NCI-H1417 treated with DMSO at 0.1 percent for 48 hours (cell line): ENCODE results near the gene COL23A1.

Experiments used
- DNase-seq: peaks from one replicate; lab custom pipeline; 2025; lab: John Stamatoyannopoulos, UW

The COL23A1 gene

DNA sequence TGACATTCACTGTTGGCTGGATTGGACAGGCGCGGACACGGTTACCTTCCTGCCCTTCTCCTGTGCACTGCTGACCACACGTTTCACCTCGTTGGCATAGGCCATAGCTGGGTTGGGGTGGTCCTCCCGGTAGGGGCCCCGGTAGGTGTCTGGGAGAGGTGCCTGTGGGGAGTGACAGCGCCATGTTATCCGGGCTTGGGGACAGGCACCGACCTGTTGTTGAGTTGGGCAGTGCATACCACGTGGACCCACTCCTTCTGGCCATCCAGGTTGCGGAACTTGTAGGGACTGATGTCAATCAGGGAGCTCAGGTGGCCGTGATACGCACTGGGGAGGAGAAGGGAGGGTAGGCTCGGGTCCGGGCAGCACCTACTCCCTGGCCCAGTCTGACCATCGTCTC is 365.8 kb downstream of the COL23A1 start:
- no peak for DNase-seq

DNA sequence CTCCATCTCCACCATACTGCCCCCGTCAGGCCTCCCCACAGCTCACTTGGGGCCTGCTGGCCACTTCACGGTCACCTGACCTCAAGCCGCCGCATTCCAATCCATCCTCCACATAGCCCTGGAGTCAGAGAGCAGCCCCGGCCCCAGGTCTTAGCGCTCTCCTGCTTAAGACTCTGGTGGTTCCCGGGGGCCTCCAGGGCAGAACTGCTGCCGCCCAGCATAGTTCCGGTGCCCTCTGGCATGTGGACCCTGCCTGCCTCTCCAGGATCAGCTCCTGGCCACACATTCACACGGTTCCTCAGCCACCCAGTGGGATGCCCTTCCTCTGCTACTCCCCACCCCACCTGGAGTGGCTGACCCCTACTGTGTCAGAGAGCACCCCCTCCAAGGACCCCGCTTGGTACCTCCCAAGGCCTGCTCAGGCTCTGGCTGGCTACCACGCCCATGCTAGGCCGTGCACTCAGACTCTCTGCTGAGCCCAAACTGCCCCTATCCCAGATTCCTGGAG is 366.3 kb downstream of the COL23A1 start:
- DNase-seq, result no peak

DNA sequence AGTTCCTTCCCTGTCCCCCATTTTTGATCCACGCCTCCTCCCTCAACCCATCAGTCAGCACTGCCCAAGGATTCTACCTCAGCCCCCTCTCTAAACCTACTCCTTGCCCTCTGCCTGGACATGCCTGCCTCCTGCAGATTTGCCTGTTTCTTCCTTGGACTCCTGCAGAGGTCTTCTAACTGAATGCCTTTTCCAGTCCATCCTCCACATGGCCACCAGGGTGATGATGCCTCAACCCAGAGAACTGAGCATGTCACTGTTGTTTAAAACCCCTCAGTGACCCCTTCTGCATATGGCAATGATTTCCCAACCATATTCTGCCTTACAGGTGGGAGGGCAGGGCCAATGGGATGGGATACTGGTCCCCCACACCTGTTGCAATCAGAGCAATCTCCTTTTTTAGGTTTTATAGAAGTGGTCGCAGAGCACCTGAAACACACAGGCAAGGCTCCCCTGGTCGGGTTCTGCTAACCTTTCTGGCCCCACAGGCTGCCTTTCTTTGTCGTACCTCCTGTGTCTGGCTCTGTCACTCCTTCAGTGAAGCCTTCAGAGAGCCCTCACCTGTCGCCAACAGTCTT is 366.9 kb downstream of the COL23A1 start:
- DNase-seq, result no peak

DNA sequence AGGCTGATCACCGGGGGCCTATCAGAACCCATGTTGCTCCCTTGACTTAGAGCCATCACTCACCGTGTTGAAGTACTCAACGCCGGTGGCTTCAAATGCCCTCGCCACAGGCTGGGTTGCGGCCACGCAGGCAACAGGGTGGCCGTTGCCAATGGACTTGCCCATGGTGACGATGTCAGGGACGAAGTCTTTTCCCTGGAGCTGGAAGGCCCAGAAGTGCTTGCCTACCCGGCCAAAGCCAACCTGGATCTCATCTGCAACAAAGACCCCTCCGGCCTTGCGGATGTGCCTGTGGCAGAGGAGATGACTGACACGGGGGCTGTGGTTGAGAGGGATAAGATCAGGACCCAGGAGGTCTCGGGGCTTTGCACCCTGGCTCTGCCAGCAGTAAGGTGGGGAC is 367.9 kb downstream of the COL23A1 start:
- no peak for DNase-seq

DNA sequence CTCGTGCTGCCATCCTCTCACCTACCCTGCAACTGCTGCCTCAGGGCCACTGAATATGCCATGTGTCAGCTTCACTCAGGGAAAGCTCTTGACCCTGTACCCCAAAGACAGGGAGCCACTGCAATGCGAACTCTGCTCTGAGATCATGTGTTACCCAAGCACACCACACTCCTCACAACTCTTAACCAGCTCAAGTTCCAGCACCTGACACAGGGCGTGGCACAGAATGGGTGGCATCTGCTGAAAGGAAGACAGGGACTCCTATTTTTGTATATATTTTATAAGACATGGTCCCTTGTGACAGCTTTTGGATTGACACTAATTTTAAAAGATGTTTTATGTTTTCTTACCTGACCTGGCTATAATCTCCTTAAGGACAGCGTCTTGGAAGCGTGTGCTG is 368.3 kb downstream of the COL23A1 start:
- no peak for DNase-seq

DNA sequence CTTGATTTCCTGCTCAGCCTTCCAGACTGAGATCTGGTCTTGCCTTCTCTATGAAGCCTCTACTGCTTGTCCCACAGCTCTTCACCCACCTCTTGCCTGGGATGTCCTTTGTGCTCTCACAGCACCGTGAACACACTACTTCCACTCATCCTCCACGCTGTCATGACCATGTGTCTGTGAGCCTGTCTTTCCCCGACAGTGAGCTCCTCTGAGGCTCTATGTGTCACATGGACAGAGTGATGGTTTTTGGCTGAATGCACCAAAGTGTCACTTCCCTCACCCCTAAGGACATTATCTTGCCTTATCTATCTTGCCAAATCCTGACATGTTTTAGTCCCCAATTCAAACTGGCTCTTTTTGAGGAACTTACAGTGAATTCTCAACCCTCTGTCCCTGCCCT is 368.9 kb downstream of the COL23A1 start:
- DNase-seq, result no peak

DNA sequence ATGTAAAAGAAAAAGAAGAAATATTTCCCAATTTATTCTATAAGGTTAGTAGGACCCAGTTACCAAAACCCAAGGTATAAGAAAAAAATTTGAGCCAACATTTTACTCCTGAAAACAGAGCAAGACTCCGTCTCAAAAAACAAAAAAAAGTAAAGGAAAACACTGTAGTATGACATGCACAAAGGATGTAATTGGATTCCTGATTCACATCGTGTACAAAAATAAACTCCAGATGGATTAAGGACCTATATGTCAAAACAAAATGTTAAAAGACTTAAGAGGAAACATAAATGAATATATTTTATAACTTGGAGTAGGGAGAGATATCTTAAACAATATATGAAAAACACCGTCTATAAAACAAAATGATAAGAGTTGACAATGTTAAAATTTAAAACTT is 371.4 kb downstream of the COL23A1 start:
- DNase-seq, result no peak

DNA sequence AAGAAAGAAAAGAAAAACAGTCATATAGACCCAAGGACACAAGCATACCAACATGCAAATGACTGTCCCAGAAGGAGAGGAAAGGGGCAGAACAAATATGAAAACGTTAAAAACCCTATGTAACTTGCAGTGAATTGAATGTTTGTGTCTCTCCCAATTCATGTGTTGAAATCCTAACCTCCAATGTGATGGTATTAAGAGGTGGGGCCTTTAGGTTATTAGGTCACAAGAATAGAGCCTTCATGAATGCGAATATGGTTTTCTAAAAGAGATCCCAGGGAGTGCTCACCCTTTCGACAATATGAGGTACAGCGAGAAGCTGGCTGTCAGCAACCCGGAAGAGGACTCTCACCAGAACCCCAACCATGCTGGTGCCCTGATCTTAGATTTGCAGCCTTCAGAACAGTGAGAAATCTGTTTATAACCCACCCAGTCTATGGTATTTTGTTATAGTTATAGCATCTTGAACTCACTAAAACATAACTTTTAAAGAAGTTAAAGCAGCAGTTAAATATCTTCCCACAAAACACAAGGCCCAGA is 371.9 kb downstream of the COL23A1 start:
- no peak for DNase-seq

DNA sequence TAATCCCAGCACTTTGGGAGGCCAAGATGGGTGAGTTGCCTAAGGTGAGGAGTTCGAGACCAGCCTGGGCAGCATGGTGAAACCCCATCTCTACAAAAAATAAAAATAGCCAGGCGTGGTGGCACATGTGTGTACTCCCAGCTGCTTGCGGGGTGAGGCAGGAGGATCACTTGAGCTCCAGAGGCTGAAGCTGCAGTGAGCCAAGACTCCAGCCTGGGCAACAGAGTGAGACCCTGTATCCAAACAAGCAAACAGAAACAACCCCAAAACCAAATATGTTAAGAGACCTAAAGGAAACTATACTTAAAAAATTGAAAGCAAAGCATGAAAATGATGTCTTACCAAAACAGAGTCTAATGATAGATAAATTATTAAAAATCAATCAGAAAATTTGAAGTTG is 373.4 kb downstream of the COL23A1 start:
- DNase-seq, result no peak

DNA sequence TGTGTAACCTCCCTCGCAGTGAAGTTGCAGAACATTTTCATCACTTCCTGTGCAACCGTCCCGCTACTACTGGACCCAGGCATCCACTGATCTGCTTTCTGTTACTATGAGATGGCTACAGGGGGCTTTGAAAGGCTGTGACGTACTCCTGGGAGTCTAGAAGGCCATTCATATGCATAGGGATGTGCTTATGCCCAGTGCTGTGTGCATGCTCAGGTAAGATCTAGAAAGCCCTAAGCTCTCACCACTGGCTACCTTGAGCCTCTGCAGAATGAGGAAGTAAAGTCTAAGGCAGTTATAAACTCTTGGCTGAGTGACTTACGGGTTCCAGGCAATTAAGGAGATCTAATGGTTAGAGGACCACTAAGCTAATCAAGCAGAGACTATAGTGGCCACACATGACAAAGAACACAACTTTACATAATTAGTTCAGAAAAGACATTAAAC is 374.1 kb downstream of the COL23A1 start:
- DNase-seq, result no peak

DNA sequence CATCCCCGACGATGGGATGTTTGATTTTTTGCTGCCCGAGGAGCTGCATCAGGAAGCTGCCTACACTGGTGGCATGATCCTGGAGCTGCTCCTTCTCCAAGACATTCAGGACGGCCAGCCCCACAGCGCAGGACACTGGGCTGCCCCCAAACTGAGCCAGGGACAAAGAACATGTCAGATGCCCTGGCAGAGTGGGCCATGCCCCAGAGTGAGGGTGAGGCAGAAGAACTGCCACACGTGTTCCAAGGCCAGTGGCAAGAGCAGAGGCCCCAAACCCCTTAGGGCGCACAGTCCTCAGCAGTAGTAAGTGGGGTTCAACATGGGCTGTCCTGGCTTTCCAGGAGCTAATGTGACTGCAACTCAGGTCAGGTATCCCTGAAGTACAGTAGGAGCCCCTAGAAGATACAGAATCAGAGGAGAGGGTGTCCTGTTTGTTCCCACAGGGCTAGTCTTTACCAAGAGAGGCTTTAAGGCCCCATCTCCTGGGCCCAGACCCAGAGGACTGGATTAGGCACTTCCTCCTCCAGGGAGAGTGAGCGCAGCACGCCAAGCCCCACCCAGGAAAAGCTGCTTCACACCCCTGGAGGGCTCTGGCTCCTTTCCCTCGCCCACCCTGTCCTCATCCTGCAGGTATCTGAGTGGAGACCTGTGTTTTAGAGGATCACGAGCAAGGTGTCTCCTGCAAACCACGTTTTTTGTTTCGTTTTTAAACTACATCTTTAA is 374.8 kb downstream of the COL23A1 start:
- no peak for DNase-seq

DNA sequence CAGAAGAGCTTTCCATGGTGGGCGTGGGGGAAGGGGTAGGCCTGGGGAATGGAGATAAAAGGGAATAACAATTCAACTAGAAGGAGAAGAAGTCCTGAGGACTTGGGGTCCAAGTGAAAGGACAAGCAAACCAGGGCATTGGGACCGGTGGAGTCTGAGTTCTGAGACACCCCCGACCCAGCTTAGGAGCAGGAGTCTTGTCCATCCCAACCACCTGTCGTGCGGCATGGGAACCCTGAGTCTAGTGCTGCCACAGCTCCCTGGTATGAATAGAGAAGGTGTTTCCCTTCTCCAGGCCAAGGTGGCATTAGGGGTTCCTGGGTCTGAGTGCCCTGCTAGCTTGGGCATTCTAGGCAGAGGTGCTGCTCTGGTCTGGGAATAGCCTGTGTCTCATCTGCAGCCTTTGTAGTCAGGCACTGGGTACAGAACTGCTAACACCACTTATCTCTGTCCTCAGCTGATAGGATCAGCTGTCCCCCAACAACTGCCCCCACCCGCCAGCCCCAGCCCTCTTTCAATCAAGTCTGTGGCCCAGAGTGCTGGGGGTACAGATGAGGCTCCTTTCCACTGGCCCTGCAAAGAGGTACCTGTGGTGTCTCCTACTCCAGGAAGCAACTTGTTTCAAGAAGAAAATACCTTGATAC is 375.9 kb downstream of the COL23A1 start:
- no peak for DNase-seq

DNA sequence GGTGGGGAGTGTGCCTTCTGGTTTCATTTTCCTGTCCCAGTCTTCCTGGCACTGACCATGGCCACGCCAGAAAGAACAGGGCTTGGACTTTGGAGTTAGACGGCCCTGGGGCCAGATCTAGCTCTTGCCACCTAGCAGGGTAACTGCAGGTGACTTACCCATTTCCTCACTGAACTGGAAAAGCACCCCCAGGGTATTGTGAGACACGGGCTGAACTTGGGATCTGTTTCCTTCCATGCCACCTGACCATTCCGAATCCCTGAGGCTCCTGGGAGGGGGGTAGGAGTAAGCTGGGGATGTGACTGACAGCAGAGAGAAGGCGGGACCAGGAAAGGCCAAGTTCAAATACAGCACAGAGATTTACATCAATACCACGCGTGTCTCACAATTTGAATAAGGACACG is 376.4 kb downstream of the COL23A1 start:
- no peak for DNase-seq

DNA sequence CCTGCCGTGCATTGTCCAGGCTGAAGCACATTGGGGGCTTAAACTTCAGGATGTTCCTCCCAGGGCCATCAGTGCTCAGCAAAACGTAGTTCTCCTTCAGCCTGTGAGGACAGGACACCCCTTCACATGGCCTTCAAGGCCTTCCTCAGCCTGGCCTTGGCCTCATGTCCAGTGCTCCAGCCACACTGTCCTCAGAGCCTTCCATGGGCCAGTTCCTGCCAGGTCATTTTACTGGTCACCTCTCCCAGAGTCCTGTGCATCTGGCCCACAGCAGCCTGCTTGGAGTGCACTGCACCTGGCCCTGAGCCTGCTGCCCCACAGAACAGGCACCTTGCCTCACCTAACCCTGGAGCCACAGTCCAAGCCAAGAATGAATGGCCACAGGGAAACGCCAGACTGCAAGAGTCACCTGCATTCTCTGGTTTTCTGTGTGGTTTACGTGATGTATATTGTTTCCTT is 377.2 kb downstream of the COL23A1 start:
- DNase-seq, result no peak

DNA sequence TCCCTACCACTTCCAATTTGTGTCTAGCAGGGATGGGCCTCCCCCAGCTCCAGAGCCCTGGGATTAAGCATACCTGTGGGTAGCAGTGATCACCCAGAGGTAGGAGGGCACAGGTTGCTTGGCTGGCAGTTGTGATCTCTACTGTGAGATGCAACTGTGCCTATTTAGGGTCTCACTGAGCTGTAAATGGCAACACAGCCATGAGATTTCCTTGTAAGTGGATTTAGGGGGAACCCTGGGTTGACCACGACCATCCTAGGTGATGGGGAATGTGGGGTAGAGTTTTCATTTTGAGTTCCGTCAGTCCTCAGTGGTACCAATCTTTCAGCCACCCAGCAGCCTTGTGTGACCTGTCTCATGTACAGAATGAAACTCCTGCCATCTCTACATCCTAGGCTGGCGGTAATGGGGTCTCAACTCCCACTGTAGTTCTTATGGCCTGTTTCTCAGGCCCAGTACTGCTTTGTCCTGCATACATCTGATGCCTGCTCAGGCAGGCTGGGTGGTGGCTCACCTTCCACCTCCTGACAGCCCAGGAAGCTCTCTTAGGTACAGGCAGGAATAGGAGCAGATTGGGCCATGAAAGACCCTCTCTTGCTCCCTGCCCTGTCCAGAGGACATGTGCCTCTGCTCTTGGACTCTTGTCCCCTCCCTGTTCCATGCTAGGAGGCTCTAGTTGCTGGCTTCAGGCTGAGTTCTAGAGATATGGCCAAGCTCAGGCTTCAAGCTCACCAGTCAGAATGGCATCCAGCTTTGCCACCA is 377.8 kb downstream of the COL23A1 start:
- no peak for DNase-seq

DNA sequence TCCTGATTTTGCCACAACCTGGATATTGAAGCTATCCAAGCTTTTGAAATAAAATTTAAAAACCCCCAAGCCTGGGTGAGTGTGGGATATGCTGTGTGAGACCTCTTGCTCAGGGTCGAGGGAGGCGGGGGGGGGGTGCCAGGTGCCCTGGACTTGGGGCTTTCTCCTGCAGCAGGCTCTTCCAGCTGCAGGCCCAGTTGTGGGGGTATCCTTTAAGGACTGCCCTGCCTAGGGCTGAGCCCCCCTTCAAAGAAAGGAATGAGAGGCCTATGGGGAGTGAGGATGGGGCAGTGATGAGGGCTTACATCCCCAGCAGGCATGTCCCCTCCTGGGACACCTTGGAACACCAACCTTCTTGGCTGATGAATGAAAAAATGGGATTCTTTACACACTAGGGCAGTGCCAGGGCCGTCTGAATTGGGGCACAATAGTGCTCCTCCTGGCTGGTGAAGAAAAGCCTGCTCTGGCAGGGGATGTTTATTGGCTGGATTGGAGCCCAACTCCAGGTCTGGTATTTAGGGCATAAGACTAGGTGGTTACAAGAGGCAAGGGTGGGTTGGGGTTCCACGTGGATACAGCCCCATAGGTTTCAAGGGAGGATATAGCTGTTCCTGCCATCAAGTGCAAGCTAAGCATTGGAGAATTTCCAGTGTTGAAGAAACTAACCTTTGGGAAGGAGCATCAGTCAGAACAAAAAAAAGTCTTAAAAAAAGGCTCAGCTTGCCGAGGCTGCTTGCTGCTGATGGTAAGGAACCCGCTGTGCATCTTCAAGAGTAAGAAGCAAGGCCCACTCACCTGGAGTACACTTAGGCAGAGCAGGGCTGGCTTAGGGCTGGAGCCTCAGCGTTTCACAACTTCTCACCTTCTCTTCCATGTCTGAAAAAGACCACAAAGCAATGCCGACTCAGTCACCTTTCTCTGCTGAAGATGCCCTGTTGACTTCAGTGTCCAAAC is 378.8 kb downstream of the COL23A1 start:
- DNase-seq, result no peak

DNA sequence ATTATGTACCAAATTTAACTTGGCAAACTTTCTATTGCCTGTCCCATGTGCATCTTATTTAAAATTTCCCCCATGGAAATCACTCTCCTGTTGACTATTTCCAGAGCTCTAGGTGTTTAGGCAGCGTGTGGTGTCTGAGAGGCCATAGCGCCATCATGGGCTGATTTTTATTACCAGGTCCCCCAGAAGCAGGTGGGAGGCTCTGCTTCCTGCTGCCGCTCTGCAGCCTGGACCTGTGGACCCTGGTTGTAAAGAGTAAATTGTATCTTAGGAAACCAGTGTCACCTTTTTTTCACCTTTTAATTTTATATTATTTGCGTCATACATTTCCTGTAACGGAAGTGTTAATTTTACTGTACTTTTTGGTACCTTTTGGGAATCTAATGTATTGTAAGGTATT is 379.5 kb downstream of the COL23A1 start:
- DNase-seq, result no peak

DNA sequence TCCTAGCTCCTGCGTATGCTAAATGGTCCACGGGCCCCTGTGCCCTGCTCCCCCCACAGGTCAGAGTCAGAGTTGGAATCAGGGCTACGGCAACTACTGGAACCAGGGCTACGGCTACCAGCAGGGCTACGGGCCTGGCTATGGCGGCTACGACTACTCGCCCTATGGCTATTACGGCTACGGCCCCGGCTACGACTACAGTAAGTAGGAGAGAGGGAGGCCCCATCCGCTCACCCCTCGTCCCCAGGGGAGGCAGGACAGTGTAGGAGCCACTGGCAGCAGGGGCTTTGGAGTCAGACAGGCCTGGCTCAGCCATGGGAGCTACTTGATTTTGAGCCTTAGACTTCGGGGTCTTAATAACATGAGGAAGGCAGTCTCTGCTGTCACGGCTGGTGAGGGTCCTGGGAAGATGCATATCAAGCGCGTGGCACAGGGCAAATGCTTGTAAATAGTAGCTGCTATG is 380.1 kb downstream of the COL23A1 start:
- DNase-seq, result no peak

DNA sequence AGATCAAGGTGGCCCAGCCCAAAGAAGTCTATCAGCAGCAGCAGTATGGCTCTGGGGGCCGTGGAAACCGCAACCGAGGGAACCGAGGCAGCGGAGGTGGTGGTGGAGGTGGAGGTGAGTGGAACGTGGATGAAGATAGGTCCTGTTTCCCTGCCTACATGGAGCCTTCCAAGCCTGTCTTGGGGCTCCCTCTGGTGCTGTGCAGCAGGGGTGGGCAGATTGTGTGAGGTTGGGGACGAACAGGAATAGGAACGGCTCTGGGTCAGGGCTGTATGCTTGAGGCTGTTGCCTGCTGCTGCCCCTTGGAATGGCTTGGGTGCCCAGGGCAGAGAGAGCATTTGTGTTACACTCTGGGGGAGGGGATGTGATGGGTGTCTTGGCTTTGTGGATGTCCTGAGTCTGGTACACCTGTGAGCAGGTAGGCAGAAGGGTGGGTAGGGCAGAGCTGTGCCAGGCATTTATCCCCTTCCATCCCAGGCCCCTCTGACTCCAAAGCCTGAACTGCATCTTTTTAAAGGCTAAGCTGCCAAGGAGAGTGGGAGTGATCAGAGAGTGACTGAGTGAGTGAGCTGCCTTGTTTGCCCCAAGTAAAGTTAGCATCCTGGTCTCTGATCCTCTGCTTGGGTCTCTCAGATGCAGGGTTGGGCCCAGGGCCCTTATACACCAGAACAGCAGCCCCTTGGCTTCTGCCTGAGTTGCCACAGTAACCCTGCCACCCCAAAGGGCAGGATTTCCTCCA is 380.7 kb downstream of the COL23A1 start:
- DNase-seq, result no peak

DNA sequence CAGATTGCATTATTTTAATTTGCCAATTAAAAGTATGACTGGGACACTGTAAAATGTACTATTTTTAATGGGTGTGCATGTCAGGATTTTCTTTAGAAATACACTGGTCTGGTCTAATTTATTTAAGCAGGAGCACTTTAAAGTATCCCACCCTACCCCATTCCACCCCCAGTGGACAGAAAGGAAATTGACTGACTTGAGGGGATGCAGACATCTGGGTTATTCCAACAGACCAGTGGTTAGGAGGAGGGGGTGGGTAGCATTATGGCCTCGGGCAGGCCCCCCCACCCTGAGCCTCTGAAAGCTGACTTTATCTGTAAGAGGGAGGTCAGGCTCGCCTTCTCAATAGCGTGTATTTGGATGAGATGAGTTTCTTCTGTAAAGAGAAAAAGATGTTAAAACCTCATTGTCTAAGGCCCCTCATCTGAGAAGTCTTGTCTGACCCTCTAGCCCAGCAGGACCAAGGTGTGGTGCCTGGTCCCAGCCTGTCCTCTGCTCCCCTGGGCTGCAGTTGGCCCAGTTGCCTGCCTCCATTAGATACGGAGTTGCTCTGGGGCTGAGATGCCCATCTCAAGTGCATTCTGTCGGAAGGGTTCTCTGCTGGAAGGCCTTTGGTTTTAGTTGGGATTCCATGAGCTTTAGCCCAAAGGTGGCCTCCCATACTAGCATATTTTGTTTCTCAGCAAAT is 381.5 kb downstream of the COL23A1 start:
- no peak for DNase-seq
